ENCODE measurements around the gene DDR2.
"Not testable (repeated sequence)": the region's sequence is repeated elsewhere in the genome, so short reads cannot be mapped to it uniquely, and the experiment has no call there.

DDR2 gene

GRCh38 chr1:162720996-162721395 is 88.7 kb downstream of the DDR2 start:
- no peak for DNase-seq (ENCODE audit: low read depth in 2 of 2)

- no peak for DNase-seq (ENCODE audit: low read depth in 2 of 2)
These were observed 89.2 kb downstream of the DDR2 start for GRCh38 chr1:162721471-162721870.

GRCh38 chr1:162722036-162722435 is 89.8 kb downstream of the DDR2 start:
- DNase-seq (ENCODE audit: low read depth in 2 of 2): no peak

GRCh38 chr1:162724583-162725120 is 92.4 kb downstream of the DDR2 start:
- no peak for DNase-seq (ENCODE audit: low read depth in 2 of 2)

- no peak for DNase-seq (ENCODE audit: low read depth in 2 of 2)
These were observed 93.1 kb downstream of the DDR2 start for GRCh38 chr1:162725301-162725837.

- DNase-seq (ENCODE audit: low read depth in 2 of 2): no peak
These were observed 94.3 kb downstream of the DDR2 start for GRCh38 chr1:162726555-162726954.

- DNase-seq (ENCODE audit: low read depth in 2 of 2): not testable (repeated sequence)
These were observed 95.2 kb downstream of the DDR2 start for GRCh38 chr1:162727493-162727892.

GRCh38 chr1:162728573-162728972 is 96.3 kb downstream of the DDR2 start:
- DNase-seq (ENCODE audit: low read depth in 2 of 2): no peak

- DNase-seq (ENCODE audit: low read depth in 2 of 2): not testable (repeated sequence)
These were observed 97.0 kb downstream of the DDR2 start for GRCh38 chr1:162729195-162729774.

- no peak for DNase-seq (ENCODE audit: low read depth in 2 of 2)
These were observed 99.8 kb downstream of the DDR2 start for GRCh38 chr1:162732094-162732493.

- no peak for DNase-seq (ENCODE audit: low read depth in 2 of 2)
These were observed 100.5 kb downstream of the DDR2 start for GRCh38 chr1:162732566-162733335.

- DNase-seq (ENCODE audit: low read depth in 2 of 2): no peak
These were observed 101.0 kb downstream of the DDR2 start for GRCh38 chr1:162733336-162733590.

- DNase-seq (ENCODE audit: low read depth in 2 of 2): no peak
These were observed 101.8 kb downstream of the DDR2 start for GRCh38 chr1:162734047-162734446.

- DNase-seq (ENCODE audit: low read depth in 2 of 2): no peak
These were observed 103.9 kb downstream of the DDR2 start for GRCh38 chr1:162736184-162736583.

GRCh38 chr1:162736633-162737067 is 104.4 kb downstream of the DDR2 start:
- no peak for DNase-seq (ENCODE audit: low read depth in 2 of 2)

- DNase-seq (ENCODE audit: low read depth in 2 of 2): no peak
These were observed 108.5 kb downstream of the DDR2 start for GRCh38 chr1:162740755-162741154.

GRCh38 chr1:162741574-162741973 is 109.3 kb downstream of the DDR2 start:
- no peak for DNase-seq (ENCODE audit: low read depth in 2 of 2)

GRCh38 chr1:162746264-162746942 is 114.1 kb downstream of the DDR2 start:
- DNase-seq (ENCODE audit: low read depth in 2 of 2): not testable (repeated sequence)

- no peak for DNase-seq (ENCODE audit: low read depth in 2 of 2)
These were observed 120.9 kb downstream of the DDR2 start for GRCh38 chr1:162753001-162753658.

GRCh38 chr1:162753998-162754585 is 121.8 kb downstream of the DDR2 start:
- no peak for DNase-seq (ENCODE audit: low read depth in 2 of 2)

GRCh38 chr1:162755306-162755705 is 123.0 kb downstream of the DDR2 start:
- no peak for DNase-seq (ENCODE audit: low read depth in 2 of 2)

- no peak for DNase-seq (ENCODE audit: low read depth in 2 of 2)
These were observed 124.3 kb downstream of the DDR2 start for GRCh38 chr1:162756523-162756922.

Data from stimulated activated CD4-positive, alpha-beta T cell treated with anti-CD3 and anti-CD28 coated beads, Interleukin-4, amount 100 ng/mL, for 48 hours (primary cell).